Stimulated activated naive CD8-positive, alpha-beta T cell treated with anti-CD3 and anti-CD28 coated beads, Interleukin-15, Interleukin-2, amounts not matched to agents 100 U/mL and 50 U/mL, for 24 hours (primary cell): Measurements from ENCODE around the gene RPS4Y1.
"Not testable (repeated sequence)": the region's sequence is repeated elsewhere in the genome, so short reads cannot be mapped to it uniquely, and the experiment has no call there.

ENCODE experiments used
- ATAC-seq: fragments of 150-1000 bp; cut with Tn5 transposase; one replicate; pipeline ENCODE4 v1.10.0; 2021
- DNase-seq: peaks from one replicate; pipeline ENCODE4 v3.0.0; 2021

RPS4Y1 gene

GRCh38 chrY:2841471-2841893, at the start of gene RPS4Y1:
TSS of gene RPS4Y1 (plus strand) at chrY:2841602. CDS start at chrY:2841625, 23 bp downstream.
- ATAC-seq (peak; percentile 70), DNase-seq (peak; percentile 31)

GRCh38 chrY:2796977-2797523, 44.4 kb upstream of the RPS4Y1 start:
- DNase-seq (no peak), ATAC-seq (no peak)

- DNase-seq: no peak
- ATAC-seq: no peak
Measured at GRCh38 chrY:2797991-2798390, 43.4 kb upstream of the RPS4Y1 start.

- DNase-seq: no peak
- no peak for ATAC-seq
Measured at GRCh38 chrY:2800246-2800645, 41.2 kb upstream of the RPS4Y1 start.

- not testable (repeated sequence) for ATAC-seq, DNase-seq
Measured at GRCh38 chrY:2817146-2817896, 24.1 kb upstream of the RPS4Y1 start.

- ATAC-seq (no peak), DNase-seq (no peak)
Measured at GRCh38 chrY:2824471-2824870, 16.9 kb upstream of the RPS4Y1 start.

GRCh38 chrY:2828497-2828896, 12.9 kb upstream of the RPS4Y1 start:
- no peak for ATAC-seq
- no peak for DNase-seq

GRCh38 chrY:2835230-2835629, 6.2 kb upstream of the RPS4Y1 start:
- ATAC-seq (no peak), DNase-seq (no peak)

GRCh38 chrY:2837078-2837477, 4.3 kb upstream of the RPS4Y1 start:
- DNase-seq: no peak

GRCh38 chrY:2837932-2838331, 3.5 kb upstream of the RPS4Y1 start:
- ATAC-seq (no peak), DNase-seq (no peak)

More at GRCh38 chrY:2837078-2837477, 4.3 kb upstream of the RPS4Y1 start:
- ATAC-seq: no peak

GRCh38 chrY:2846791-2847190, 5.4 kb downstream of the RPS4Y1 start:
- DNase-seq (no peak), ATAC-seq (no peak)

- ATAC-seq: peak; percentile 81
- no peak for DNase-seq
Measured at GRCh38 chrY:2848384-2848783, 7.0 kb downstream of the RPS4Y1 start.

- ATAC-seq: no peak
- DNase-seq: no peak
Measured at GRCh38 chrY:2849368-2849767, 8.0 kb downstream of the RPS4Y1 start.

- no peak for DNase-seq
- ATAC-seq: no peak
Measured at GRCh38 chrY:2854145-2854774, 12.9 kb downstream of the RPS4Y1 start.

- ATAC-seq (peak; percentile 73), DNase-seq (no peak)
Measured at GRCh38 chrY:2857068-2857467, 15.7 kb downstream of the RPS4Y1 start.

GRCh38 chrY:2857686-2858085, 16.3 kb downstream of the RPS4Y1 start:
- ATAC-seq (no peak), DNase-seq (no peak)

- no peak for ATAC-seq
Measured at GRCh38 chrY:2859782-2860181, 18.4 kb downstream of the RPS4Y1 start.

GRCh38 chrY:2860511-2860910, 19.1 kb downstream of the RPS4Y1 start:
- DNase-seq (no peak), ATAC-seq (no peak)

More at GRCh38 chrY:2859782-2860181, 18.4 kb downstream of the RPS4Y1 start:
- DNase-seq: no peak

- DNase-seq: no peak
- ATAC-seq: no peak
Measured at GRCh38 chrY:2866581-2866980, 25.2 kb downstream of the RPS4Y1 start.

- ATAC-seq (no peak), DNase-seq (no peak)
Measured at GRCh38 chrY:2867469-2867868, 26.1 kb downstream of the RPS4Y1 start.

- DNase-seq: no peak
- ATAC-seq: no peak
Measured at GRCh38 chrY:2868035-2868607, 26.7 kb downstream of the RPS4Y1 start.

- not testable (repeated sequence) for DNase-seq, ATAC-seq
Measured at GRCh38 chrY:2872234-2872633, 30.8 kb downstream of the RPS4Y1 start.

GRCh38 chrY:2874211-2874610, 32.8 kb downstream of the RPS4Y1 start:
- ATAC-seq: no peak
- no peak for DNase-seq
